GM04503 (cell line): ENCODE measurements around the gene ACCSL.

ENCODE experiments used
- DNase-seq: peaks from one replicate; pipeline ENCODE4 v3.0.0-alpha.2; 2012; ENCODE audit warnings: low read depth

ACCSL gene

DNA sequence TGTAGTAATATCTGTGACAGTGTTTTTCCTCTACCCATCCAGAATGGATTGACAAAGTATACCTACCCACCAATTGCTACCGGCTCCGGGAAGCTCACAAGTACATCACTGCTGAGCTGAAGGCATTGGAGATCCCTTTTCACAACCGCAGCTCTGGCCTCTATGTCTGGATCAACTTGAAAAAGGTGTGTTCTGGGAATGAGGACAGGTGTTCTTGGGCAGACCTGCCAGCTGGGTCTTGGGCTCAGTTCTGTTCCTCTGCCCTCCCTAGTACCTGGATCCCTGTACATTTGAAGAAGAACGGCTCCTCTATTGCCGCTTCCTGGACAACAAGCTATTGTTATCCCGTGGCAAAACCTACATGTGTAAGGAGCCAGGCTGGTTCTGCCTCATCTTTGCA lies 10.5 kb downstream of the ACCSL start:
- DNase-seq: no peak

DNA sequence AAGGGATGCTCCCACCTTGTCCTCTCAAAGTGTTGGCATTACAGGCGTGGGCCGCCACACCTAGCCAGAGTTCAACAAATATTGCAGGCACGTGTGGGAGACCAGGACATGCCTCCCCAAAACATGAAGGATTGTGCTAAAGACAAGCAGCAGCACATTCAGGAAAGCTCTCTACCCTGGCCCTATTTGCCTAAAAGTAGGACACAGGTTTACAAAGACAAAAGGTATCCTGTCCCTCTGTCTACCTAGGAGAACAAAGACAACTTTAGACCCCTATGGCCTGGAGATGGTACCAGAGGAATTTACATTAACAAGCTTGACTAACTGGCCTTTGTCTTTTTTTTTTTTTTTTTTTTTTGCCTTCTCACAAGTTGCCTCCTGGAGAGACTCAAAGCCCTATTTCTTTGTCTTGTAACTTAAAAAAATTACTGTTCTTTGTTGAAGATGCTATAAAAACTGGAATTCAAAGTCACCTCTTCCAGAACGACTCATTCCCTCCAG lies 17.4 kb downstream of the ACCSL start:
- no peak for DNase-seq

DNA sequence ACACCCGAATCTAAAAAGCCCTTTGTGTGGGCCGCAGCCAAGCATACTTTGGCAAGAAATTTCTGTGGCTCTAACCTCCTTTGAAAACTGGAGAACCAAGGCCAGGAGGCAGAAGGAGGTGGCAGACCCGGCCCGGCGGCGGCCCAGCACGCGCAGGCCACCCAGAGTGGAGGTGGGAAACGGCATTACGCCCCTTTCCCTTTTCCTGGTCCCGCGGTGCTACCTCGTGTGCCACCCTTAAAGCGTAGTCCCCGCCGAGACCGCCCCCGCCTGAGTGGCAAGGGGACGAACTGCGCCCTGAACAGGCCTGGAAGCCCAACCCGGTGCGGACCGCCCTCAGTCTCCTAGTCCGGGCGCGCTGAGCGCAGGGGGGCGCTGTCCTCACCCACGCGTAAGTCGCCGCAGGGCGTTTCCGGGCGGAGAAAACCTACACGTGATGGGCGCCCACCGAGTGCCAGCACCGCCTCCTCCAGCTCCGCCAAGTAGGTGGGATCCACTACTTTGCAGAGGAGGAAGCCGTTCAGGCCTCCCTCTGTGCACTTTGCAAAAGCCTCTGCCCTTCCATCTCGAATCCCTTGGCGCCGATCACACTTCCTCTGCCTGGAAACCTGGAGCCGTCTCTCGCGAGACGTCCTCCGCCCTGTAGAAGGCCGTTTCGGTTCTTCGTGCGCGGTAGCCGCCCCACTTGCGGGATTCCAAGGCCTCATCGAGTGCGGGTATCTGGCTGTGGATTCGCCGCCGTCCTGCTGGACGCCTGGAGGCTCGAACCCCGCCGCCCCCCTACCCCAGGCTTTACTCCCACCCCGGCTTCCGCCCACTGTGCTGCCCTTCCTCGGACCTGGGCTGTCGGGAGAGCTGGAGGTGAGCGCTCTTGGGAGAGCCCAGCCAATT lies 18.3 kb downstream of the ACCSL start, which contains the start of gene ACCS:
ACCS (plus strand) TSS at position 430 of the 891 bp plus-strand sequence. CDS start 1,358 bp downstream, outside the sequence.
- DNase-seq: peak; percentile 57

DNA sequence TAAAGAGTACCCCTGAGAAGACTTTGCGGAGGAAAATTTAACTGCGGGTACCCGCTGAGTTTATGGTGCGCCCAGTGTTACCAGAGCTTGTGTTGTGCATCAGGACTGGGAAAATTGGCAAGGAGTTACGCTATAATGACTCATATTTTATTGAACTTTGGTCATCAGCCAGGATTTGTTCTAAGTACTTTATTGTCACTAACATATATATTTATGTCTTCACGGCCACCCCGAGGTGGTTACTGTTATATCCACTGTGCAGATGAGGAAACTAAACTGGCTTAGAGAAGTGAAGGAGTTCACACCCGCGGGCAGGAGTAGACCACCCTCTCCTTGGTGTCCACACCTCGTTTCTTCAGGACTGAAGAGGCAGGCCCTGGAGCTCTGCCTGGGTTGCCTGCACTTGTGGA lies 19.0 kb downstream of the ACCSL start:
- peak; percentile 16 for DNase-seq

DNA sequence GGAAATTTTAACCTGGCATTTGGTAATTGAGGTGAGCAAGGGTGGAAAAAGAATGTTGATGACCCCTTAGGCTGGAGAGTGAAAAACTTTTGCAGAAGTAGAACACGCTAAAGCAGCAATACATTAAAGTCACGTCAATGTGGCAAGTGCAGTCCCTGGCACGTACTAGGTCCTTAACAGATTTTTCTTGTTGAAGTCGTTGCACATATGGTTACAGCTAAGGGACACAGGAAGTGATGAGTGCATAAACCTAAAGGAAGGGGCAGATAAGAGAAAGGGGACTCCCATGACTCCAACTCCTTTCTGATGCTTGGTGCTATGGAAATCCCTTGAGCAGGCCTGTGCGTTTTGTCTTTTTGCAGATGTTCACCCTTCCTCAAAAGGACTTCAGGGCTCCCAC lies 19.5 kb downstream of the ACCSL start:
- no peak for DNase-seq

DNA sequence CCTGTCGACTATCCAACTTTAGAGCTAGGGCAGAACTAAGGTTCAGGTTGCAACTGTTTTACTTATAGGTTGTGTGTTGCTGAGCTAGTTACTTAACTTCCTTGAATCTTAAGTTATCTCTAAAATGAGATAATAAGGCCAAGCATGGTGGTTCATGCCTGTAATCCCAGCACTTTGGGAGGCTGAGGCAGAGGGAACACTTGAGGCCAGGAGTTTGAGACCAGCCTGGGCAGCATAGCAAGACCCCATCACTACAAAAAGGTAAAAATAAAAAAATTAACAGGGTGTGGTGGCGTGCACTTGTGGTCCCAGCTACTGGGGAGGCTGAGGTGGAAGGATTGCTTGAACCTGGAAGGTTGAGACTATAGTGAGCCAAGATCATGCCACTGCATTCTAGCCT lies 20.4 kb downstream of the ACCSL start:
- no peak for DNase-seq

DNA sequence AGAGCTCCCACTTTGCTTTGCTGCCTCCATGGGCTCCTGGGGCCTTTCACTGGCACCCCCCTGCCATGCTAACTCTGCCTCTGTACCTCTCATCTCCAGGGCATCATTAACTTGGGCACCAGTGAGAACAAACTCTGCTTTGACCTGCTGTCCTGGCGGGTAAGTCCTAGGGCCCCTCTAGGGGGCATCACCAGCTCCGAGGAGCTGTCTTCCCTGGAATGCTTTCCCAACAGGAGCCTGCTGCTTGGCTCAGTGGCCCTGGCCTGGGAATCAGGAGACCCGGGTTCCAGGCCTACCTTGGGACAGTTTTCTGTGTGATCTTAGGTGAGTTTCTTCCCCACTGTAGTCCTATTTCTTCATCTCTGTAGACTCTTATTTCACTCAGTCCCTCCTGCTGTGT lies 23.4 kb downstream of the ACCSL start:
- no peak for DNase-seq

DNA sequence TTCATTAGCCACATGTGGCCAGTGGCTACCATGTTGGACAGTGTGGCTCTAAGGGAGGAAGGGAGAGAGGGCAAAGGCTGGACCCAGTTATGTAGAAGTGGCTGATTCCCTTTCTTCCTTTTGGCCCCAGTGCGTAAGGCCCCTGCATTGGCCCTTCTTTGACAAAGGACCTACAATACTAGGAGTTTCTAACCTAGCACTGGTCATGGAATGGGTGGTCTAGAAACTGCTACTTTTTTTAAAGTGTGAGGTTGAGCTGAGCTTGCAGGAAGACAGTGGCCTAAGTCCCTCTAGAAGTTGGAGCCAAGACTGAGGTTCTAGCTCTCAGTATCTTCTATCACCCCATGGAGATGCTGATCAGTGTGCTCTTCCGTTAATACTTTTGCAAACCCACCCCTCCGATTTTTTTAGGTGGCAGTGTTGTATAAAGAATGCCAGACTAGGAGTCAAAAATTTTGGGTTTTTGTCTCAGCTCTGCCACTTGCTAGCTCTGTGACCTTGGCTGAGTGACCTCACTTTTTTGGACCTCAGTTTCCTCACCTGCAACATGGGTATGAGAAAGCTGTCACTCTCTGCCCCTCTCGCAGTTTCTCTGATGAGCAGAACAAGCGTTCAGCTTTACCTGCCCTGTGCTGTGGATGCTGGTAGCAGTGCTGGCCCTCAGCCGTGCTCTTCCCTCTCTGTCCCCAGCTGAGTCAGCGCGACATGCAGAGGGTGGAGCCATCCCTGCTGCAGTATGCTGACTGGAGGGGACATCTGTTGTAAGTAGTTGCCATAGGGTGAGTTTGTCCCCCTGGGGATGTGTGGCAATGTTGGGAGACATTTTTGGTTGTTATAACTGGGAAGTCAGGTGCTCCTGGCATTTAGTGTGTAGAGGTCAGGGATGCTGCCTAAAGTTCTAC lies 25.2 kb downstream of the ACCSL start:
- DNase-seq: no peak

DNA sequence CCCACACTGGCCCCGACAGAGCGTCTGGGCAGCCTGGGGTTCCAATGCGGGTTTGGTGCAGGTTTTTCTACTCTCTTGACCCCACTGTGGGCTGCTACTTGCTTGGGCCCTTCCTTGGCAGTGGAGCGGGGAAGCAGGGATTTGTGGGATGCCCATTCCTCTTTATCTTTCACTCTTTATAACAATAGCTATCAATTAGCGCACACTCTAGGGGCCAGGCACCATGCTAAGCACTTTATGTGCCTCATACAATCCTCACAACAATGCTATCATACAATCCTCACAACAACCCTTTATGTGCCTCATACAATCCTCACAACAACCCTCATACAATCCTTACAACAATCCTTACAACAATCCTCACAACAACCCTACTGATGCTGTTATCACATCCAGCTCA lies 31.0 kb downstream of the ACCSL start:
- no peak for DNase-seq

DNA sequence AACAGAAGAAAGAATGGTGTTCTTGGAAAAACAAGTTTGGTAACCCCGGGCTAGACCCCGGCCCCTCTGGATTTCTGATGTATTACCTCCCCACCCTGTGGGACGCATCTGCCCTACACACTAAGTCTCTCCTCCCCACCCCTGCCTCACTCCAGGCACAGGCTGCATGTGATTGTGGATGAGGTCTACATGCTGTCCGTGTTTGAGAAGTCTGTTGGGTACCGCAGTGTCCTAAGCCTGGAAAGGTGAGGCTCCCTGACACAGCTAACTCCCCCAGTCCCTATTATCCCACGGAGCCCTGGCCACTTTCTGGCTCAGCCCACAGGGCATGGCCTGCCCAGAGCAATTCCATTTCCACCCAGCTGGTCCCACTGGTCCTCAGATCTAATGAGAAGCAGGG lies 31.6 kb downstream of the ACCSL start:
- no peak for DNase-seq

DNA sequence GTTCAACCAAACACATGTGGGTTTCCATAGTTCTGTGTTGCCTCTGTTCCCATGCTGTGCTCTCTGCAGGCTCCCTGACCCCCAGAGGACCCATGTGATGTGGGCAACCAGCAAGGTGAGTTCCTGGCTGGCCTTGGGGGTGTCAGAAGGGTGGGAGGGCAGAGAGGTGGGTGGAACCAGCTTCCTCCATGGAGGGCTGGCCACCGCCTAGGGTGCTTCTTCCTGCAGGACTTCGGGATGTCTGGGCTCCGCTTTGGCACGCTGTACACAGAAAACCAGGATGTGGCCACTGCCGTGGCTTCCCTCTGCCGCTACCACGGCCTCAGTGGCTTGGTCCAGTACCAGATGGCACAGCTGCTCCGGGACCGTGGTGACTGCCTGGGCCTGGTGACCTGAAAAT lies 33.2 kb downstream of the ACCSL start:
- no peak for DNase-seq

DNA sequence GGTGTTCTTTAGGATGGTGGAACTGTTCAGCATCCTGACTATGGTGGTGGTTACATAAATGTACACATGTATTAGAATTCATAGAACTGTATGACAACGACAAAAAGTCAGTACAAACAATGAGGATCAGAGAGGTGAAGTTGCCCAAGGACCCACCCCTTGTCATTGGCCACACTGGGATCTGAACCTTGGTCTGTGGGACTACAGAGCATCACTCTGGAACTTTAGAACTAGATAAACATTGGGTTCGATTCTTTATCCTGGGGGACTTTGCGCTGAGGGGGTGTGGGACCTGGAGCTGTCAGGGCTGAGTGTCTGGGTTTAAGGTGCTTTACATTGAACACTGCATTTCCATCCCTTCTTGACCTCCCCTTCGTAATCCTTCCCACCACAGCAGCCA lies 34.9 kb downstream of the ACCSL start:
- no peak for DNase-seq

DNA sequence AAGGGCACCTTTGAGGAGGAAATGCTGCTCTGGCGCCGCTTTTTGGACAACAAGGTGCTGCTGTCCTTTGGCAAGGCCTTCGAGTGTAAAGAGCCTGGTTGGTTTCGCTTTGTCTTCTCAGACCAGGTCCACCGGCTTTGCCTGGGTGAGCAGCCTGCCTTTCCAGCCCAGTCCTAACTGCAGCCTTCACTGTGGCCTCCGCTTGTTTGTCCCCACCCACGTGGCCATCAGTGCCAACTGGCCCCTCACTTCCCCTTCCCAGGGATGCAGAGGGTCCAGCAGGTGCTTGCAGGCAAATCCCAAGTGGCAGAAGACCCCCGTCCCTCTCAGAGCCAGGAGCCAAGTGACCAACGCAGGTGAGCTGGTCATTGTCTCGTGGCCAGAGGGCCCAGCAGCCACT lies 35.7 kb downstream of the ACCSL start:
- DNase-seq: no peak

DNA sequence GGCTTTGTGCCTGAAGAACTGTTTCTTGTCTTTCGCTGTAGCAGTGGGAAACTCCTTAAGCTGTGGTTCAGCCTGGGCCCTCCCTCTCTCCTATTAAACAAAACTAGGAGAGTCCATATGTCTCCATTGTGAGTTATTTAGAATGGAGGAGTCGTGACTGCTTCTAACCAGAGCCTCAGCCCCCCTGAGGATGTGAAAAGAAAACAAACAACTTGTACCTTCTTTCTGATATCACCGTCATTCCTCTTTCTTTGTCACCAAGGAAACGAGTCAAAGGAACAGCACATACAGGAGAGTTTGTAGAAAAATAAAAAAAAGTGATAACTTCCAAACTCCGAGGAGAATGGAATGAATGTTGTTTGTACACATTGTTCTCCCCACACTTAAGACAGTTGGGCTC lies 36.1 kb downstream of the ACCSL start:
- DNase-seq: no peak

DNA sequence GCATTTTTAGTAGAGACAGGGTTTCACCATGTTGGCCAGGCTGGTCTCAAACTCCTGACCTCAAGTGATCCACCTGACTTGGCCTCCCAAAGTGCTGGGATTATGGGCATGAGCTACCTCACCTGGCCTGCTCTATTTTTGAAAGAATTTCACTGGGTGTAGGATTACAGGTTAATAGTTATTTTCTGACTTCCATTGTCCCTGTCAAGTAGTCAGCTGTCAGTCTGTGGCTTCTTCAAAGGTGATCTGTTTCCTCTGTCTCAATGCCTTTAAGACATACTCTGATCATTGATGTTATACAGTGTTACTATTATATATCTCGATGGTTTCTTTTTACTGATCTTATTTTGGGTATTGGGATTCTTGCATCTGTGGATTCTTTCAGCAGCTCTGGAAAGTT lies 37.5 kb downstream of the ACCSL start:
- DNase-seq: no peak

DNA sequence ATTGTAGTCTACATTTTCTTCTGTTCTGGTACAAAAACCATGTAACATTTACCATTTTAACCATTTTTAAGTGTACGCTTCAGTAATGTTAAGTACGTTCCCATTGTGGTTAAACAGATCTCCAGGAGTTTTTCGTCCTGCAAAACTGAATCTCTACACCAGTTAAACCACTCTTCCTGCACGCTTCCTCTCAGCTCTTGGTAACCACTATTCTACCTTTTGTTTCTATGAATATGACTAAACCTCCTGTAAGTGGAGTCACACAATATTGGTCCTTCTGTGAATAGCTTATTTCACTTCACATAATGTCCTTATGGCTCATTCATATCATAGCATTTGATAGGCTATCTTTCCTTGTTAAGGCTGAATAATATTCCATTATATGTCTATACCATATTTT lies 40.6 kb downstream of the ACCSL start:
- no peak for DNase-seq

DNA sequence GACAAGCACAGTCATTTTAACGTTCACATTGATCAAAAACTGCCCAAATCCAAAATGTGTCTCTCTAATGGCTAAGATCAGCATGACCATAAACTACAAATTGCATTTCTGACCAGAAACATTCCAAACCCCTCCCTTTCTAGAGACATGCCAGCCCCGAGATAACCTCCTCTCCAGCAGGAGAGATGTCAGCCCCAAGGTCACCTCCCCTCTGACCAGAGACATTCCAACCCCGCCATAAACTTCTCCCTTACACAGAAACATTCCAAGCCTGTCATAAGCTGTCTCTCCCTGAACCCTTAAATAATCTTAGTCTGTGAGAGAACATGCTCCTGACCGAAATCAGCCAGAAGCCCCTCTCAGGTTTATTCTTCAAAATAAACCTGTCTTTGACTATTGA lies 41.1 kb downstream of the ACCSL start:
- DNase-seq: no peak

DNA sequence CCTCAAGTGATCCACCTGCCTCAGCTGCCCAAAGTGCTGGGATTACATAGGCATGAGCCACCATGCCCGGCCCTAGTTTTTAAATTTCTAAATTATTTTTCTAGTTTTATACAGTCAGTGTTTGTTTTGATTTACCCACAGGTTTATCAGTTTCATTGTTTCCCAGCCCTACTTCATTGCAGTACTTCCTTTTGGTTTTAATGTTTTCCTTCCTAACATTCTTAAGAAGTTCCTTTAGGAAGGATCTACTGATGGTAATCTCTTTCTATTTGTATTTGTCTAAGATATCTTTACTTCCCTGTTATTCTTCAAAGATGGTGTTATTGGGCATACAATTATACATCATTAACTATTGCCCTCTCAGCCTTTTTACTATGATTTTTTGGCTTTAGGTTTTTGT lies 42.8 kb downstream of the ACCSL start:
- DNase-seq: no peak

DNA sequence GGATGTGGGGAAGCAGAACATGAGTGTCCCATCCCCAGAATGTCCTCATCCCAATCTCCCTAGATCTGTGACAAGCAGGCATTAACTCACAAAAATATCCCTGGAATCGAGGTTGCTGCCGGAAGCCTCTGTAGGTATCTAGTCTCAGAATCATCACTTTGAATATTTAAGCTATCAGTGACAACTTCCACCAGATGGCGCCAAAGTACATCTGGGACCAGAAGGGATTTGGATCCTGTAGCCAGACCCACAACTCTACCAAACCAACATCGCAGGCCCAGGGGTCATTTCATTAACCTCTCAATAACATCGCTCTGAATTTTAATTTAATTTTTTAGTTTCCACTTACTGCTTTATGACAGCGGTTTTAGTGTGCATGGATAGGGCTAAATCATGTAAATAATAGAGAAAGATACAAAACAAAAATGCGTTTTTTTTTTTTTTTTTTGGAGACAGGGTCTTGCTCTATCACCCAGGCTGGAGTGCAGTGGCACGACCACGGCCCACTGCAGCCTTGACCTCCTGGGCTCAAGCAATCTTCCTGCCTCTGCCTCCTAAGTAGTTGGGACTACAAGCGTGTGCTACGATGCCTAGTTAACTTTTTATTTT lies 46.6 kb downstream of the ACCSL start:
- DNase-seq: peak; percentile 24

DNA sequence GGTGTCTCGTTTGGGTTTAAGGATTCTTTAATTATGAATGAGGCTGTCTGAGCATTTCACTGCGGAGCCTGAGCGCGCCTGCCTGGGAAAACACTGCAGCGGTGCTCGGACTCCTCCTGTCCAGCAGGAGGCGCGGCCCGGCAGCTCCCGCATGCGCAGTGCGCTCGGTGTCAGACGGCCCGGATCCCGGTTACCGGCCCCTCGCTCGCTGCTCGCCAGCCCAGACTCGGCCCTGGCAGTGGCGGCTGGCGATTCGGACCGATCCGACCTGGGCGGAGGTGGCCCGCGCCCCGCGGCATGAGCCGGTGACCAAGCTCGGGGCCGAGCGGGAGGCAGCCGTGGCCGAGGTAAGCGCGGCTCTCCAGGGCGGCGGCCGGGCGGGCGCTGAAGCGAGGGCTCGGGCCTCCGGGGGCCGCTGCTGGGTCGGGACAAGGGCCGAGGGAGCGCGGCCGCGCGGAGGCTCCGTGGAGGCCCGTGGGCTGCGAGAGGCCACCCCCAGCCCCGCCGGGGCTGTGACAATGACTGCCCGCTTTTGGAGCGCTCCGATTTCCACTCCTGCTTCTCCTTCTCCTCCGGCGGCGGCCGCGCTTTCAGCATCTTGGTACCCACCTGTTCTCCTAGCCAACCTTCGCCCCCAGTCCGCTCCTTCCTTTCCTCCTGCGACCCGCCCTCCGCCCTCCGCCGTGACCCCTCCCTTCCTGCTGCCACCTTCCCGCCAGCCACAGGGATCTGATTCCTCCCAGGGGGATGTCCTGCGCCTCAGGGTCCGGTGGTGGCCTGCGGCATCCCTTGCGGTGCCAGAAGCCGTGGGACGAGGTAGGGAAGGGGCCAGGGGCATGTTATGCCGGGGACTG lies 48.0 kb downstream of the ACCSL start, which contains the start of gene EXT2:
EXT2 (plus strand) TSS at position 173 of the 854 bp plus-strand sequence. CDS start 12,035 bp downstream, outside the sequence.
- no peak for DNase-seq
